Prostate gland (tissue), 2 donors: Measurements from ENCODE around the gene RPS6KA2. TPM values are rescaled to one million over a fixed set of nuclear protein-coding genes. Genes with fewer than 3 reads are reported as not detected.

ENCODE experiments used
- DNase-seq: peaks from one replicate; pipeline ENCODE4 v3.0.0-alpha.2; 2019; ENCODE audit warnings: low spot score
- H3K27ac ChIP-seq, 2 donors: fragments of 200-600 bp; sonication (generic); 2 replicates each; pipeline ENCODE4 v1.5.1; 2017 to 2019
- H3K27me3 ChIP-seq: fragments of 200-600 bp; sonication (generic); replicated peaks from 2 replicates; pipeline ENCODE4 v1.5.1; 2019; ENCODE audit not compliant: insufficient read depth
- H3K36me3 ChIP-seq, 2 donors: fragments of 200-600 bp; sonication (generic); 1 replicate in 1 of 2; 2 replicates in 1 of 2; pipeline versions ENCODE4 v1.5.1 to v1.8.1; 2017 to 2019
- H3K4me1 ChIP-seq: fragments of 200-600 bp; sonication (generic); replicated peaks from 2 replicates; pipeline ENCODE4 v1.5.1; 2019
- H3K4me3 ChIP-seq, 2 donors: fragments of 200-600 bp; sonication (generic); 2 replicates each; pipeline ENCODE4 v1.5.1; 2017 to 2019
- H3K9me3 ChIP-seq: fragments of 200-600 bp; sonication (generic); 2 replicates; pipeline ENCODE4 v1.5.1; 2017
- POLR2A ChIP-seq: fragments of 450-650 bp; IDR thresholded peaks from one replicate; pipeline ENCODE4 v1.6.1; 2016; ENCODE audit warnings: antibody characterized with exemption, mild to moderate bottlenecking
- POLR2AphosphoS5 ChIP-seq: sonication (generic); formaldehyde crosslinking; IDR thresholded peaks from one replicate; pipeline ENCODE4 v1.6.1; 2017; ENCODE audit warnings: antibody characterized with exemption
- WGBS: methylation state at CpG from one replicate; pipeline ENCODE4 v1.1.5; 2018; 5-methylcytosine and 5-hydroxymethylcytosine counted together
- intact Hi-C: fragments of 100-400 bp; cut with DNase I; formaldehyde crosslinking; loops from one replicate; pipeline ENCODE4 v1.14.2; 2022
- total RNA-seq, 2 donors: library from RNA; depleted of rRNA; stranded (reverse); fragments of >200 nt; gene quantifications; one replicate each; pipeline ENCODE4 v1.1.0, GENCODE V29; 2016
- TF ChIP-seq, protein P1 (sequence below), 4 experiments: fragments of 200-600 bp in 2 of 4; fragments of 450-650 bp in 2 of 4; sonication (generic) in 2 of 4; IDR thresholded peaks; 1 replicate in 3 of 4; 2 replicates in 1 of 4; pipeline ENCODE4 v1.5.1; 2016 to 2019; ENCODE audit warnings: antibody characterized with exemption in 4 of 4, mild to moderate bottlenecking in 2 of 4, moderate library complexity in 2 of 4

The RPS6KA2 gene
- total RNA-seq, 2 donors from 2014 or later, result 32.2 to 44.3 TPM

DNA sequence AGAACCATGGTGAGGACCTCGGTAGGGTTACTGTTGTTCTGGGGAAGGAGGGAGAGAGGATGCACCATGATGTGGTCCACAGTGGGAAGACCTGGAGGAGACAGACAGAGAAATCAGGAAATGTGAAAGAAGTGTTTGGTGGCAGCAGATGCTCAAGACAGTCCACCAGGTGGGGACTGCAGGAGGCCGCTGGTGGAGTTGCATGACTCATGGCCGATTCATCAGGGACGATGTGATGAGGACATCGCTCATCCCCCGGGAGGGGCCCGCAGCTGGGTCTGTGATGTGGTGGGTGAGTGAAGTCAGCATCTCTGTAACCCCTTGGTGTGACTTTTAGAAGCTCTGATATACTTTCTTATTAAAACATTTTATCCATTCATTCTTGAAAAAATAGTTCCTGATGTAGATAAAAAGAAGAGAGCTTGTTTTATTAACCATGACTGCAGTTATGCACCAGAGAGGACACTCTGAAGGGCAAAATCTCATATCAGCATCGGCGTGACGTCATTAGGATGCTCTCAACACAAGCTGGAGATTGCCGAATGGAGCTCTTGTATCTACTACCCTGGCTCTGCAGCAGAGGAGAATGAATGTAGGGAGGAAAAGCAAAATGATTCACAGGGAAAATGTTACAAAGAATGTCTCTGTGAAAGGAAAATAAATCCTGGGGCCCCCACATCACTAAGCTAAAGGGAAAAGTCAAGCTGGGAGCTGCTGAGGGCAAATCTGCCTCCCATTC is 111.8 kb downstream of the RPS6KA2 start:
- H3K4me1 ChIP-seq, result no peaks in the 10 kb centered on the region
- H3K9me3 ChIP-seq, result no peaks in the 10 kb centered on the region
- H3K27me3 ChIP-seq, result no peaks in the 10 kb centered on the region
- no peak overlapping the region for H3K4me3 ChIP-seq
- DNase-seq, result no peak
- intact Hi-C loops, result no loop called here
- WGBS, result 82% methylated on average over 11 of the region's 11 CpGs
- H3K36me3 ChIP-seq, result no peaks in the 10 kb centered on the region
- TF ChIP-seq, protein P1, sequence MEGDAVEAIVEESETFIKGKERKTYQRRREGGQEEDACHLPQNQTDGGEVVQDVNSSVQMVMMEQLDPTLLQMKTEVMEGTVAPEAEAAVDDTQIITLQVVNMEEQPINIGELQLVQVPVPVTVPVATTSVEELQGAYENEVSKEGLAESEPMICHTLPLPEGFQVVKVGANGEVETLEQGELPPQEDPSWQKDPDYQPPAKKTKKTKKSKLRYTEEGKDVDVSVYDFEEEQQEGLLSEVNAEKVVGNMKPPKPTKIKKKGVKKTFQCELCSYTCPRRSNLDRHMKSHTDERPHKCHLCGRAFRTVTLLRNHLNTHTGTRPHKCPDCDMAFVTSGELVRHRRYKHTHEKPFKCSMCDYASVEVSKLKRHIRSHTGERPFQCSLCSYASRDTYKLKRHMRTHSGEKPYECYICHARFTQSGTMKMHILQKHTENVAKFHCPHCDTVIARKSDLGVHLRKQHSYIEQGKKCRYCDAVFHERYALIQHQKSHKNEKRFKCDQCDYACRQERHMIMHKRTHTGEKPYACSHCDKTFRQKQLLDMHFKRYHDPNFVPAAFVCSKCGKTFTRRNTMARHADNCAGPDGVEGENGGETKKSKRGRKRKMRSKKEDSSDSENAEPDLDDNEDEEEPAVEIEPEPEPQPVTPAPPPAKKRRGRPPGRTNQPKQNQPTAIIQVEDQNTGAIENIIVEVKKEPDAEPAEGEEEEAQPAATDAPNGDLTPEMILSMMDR (IDR thresholded peaks at IDR 0.05), result peak in 1 of 4 experiments; percentile 25
- no peak for TF ChIP-seq POLR2A
- no peak overlapping the region for H3K27ac ChIP-seq

DNA sequence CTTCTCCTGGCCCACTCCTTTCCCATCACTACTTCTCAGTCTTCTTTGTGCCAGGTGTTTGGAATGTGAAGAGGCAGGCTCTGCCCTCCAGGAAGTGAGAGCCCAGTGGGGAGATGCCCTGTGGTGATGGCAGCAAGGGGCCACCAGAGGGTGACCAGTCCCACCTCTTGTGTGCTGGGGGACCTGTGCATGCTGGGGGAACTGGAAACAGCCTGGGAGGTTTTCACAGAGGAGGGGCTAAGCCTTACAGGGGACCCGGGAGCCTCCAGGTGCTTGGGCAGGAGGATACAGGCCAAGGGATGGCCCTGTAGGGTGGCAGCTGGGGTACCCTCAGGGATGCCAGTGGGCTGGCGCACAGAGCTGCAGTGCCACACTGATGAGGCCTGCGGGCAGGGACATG is 112.9 kb downstream of the RPS6KA2 start:
- DNase-seq, result no peak
- no peak for TF ChIP-seq POLR2AphosphoS5

DNA sequence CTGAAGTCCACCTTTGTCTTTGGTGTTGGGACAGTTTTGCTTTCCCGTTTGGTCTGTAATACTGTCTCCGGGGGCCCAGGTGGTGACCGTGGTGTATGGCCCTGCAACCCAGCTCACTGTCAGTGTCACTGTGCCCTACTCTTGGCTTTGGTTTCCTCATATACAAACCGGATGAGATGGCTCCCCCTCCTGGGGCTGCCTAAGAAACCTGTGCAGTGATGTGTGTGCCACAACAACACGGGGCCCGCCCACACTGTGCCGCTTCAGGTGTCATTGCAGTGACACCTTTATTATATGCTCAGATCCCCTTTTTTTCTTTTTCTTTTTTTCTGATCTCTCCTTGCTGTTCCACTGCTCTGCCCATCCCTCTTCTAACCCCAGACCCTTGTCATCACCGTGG is 114.5 kb downstream of the RPS6KA2 start:
- Histone ChIP-seq H3K4me3 (no peak overlapping the region), H3K27ac (no peak overlapping the region), H3K36me3 (no peaks in the 10 kb centered on the region), H3K9me3 (no peaks in the 10 kb centered on the region), H3K4me1 (no peaks in the 10 kb centered on the region), H3K27me3 (no peaks in the 10 kb centered on the region)
- no peak for DNase-seq
- TF ChIP-seq POLR2A (no peak), POLR2AphosphoS5 (no peak)
- TF ChIP-seq, protein P1 (IDR thresholded peaks at IDR 0.05), result no peak
- intact Hi-C loops, result no loop called here
- whole genome bisulfite sequencing, result 86% methylated on average over 8 of the region's 8 CpGs

More for the DNA sequence above, 112.9 kb downstream of the RPS6KA2 start:
- H3K9me3 ChIP-seq, result no peaks in the 10 kb centered on the region
- H3K4me3 ChIP-seq, result no peak overlapping the region
- intact Hi-C loops, result no loop called here
- no peaks in the 10 kb centered on the region for H3K4me1 ChIP-seq
- H3K27ac ChIP-seq, result no peak overlapping the region
- WGBS, result 82% methylated on average over 3 of the region's 3 CpGs
- H3K36me3 ChIP-seq, result no peaks in the 10 kb centered on the region
- no peaks in the 10 kb centered on the region for H3K27me3 ChIP-seq

DNA sequence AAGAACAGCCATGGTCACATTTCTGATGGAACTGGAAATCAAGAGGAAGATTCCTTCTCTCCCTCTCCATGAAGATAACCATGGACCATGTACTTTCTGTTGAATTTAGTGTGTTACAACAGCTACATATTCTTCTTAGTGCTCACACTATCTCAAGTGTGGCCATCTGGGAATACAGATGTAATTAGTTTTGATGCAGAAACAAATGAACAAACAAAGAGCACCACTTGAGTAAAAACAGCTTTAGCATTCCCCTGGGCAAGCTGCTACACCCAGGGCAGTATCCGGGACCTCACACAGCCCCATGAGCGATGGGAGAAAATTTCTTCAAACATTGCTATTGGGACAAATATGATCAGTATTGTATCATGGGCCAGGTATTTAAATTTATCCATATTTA is 115.7 kb downstream of the RPS6KA2 start:
- H3K27me3 ChIP-seq, result no peaks in the 10 kb centered on the region
- no peak overlapping the region for H3K4me3 ChIP-seq
- WGBS, result 98% methylated on average over 2 of the region's 2 CpGs
- TF ChIP-seq, protein P1 (IDR thresholded peaks at IDR 0.05), result no peak
- TF ChIP-seq POLR2A (no peak), POLR2AphosphoS5 (no peak)
- no peaks in the 10 kb centered on the region for H3K4me1 ChIP-seq
- no peaks in the 10 kb centered on the region for H3K36me3 ChIP-seq
- H3K9me3 ChIP-seq, result no peaks in the 10 kb centered on the region
- H3K27ac ChIP-seq, result no peak overlapping the region
- no peak for DNase-seq
- intact Hi-C loops, result no loop called here

DNA sequence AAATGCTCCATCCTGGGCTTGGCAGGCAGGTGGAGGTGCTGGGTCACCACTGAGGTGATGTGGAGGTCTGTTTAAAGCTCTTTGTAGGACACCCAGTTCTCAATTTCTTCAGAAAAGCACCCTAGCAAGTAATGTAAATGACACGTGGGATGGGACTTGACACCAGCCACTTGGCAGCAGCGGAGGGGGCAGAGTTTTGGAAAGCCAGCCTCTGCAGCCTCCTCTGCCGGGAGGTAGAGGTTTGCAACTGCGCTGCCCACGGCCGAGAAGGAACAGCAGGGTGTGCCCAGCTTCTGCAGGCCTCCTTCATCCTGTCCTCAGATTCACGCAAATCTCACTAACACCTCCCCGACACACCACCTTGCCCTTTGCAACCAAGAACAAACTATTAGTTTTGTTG is 117.9 kb downstream of the RPS6KA2 start:
- WGBS, result 87% methylated on average over 8 of the region's 8 CpGs
- Histone ChIP-seq H3K4me1 (no peaks in the 10 kb centered on the region), H3K27me3 (no peaks in the 10 kb centered on the region), H3K4me3 (no peak overlapping the region), H3K9me3 (no peaks in the 10 kb centered on the region), H3K36me3 (no peaks in the 10 kb centered on the region), H3K27ac (no peak overlapping the region)
- no peak for DNase-seq
- no peak for TF ChIP-seq POLR2A
- no peak for TF ChIP-seq POLR2AphosphoS5
- TF ChIP-seq, protein P1 (IDR thresholded peaks at IDR 0.05), result no peak
- intact Hi-C loops, result no loop called here
